ENCODE results near the gene MGAT5.

MGAT5 gene

DNA sequence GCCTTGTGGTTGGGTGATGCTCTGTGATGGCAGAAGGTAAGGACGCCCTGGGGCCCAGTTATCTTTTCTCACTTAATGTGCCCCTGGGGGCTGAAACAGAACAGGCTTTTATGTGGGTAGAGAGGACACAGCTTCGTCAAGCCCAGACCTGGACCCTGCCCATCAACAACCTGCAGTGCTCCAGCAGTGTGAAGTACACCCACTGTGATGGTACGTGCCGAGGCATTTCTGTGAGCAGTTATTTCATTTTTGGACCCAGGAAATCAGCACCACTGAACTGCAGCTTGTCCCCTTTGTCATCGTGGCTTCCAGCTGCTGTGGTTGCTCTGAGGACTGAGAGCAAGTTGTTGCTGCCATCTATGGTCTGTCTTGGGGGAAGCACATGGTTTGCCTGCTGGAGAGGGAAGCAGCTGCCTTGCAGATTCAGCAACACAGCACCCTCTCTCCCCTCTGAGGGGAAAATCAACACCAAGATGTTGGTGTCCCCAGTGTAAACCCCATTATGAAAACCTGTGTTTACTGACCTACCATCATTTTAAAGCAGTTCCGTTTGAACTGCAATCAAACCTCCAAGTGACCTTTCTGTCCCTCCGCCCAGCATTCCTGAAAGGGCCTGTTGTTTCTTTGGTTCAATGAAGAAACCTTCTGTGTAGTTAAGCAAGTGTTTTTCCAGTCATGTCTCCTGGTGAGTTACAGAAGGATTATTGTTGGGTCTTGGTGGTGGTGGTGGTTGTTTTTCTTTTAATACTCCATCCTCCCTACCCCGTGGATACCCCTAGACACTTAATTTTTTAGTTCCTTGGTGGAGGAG lies 158.2 kb downstream of the MGAT5 start:
- H3K9me3 Mint-ChIP-seq = no peaks in the 10 kb centered on the region
- TF ChIP-seq, protein P1, sequence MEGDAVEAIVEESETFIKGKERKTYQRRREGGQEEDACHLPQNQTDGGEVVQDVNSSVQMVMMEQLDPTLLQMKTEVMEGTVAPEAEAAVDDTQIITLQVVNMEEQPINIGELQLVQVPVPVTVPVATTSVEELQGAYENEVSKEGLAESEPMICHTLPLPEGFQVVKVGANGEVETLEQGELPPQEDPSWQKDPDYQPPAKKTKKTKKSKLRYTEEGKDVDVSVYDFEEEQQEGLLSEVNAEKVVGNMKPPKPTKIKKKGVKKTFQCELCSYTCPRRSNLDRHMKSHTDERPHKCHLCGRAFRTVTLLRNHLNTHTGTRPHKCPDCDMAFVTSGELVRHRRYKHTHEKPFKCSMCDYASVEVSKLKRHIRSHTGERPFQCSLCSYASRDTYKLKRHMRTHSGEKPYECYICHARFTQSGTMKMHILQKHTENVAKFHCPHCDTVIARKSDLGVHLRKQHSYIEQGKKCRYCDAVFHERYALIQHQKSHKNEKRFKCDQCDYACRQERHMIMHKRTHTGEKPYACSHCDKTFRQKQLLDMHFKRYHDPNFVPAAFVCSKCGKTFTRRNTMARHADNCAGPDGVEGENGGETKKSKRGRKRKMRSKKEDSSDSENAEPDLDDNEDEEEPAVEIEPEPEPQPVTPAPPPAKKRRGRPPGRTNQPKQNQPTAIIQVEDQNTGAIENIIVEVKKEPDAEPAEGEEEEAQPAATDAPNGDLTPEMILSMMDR (IDR thresholded peaks at IDR 0.05) = peak; percentile 56
- DNase-seq = peak; percentile 57
- peak overlapping the region; percentile 47 for H3K27ac Mint-ChIP-seq
- no peak overlapping the region for H3K4me3 Mint-ChIP-seq
- H3K36me3 Mint-ChIP-seq (ENCODE audit: low read depth) = no peaks in the 10 kb centered on the region
- H3K4me1 Mint-ChIP-seq = peaks cover 31% of the 10 kb centered on the region
- peaks cover 3% of the 10 kb centered on the region for H3K27me3 Mint-ChIP-seq (ENCODE audit: low read depth, poor library complexity)

DNA sequence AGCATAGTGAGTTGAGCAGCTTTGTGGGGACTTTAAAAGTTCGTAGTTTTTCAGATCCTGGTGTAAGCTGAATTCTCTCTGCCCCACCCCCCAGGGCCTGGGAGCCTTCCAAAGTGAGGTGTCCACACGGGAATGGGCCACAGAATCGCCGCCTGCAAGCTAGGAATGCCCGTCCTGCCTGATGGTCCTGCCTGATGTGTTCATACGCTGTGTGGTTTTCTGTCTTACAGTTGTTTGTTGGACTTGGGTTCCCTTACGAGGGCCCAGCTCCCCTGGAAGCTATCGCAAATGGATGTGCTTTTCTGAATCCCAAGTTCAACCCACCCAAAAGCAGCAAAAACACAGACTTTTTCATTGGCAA lies 158.7 kb downstream of the MGAT5 start:
- Mint-ChIP-seq H3K4me1 (peaks cover 31% of the 10 kb centered on the region), H3K27me3 (ENCODE audit: low read depth, poor library complexity) (peaks cover 3% of the 10 kb centered on the region), H3K4me3 (no peak overlapping the region), H3K27ac (no peak overlapping the region), H3K36me3 (ENCODE audit: low read depth) (no peaks in the 10 kb centered on the region), H3K9me3 (no peaks in the 10 kb centered on the region)
- no peak for DNase-seq
- TF ChIP-seq, protein P1 (IDR thresholded peaks at IDR 0.05) = no peak

DNA sequence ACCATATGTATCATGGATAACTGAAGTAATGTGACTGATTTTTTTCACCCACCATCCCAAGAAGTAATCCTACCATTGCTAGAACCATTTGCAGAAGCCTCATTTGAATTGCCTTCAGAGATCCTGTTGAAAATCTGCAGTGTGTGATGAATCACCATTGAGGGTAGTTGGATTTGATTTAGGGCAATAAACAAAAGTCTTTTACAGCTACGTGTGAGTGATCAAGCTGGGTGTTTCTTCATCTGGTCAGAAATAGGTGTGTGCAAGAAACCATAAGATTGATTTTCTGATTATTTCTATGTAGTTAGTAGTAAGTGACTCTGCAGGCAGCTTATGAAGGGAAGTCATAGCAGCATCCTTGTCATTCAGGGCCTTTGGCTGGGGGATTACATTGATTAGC lies 159.6 kb downstream of the MGAT5 start:
- peaks cover 5% of the 10 kb centered on the region for H3K27me3 Mint-ChIP-seq (ENCODE audit: low read depth, poor library complexity)
- TF ChIP-seq, protein P1 (IDR thresholded peaks at IDR 0.05) = no peak
- DNase-seq = no peak
- H3K27ac Mint-ChIP-seq = no peak overlapping the region
- H3K9me3 Mint-ChIP-seq = no peaks in the 10 kb centered on the region
- H3K4me3 Mint-ChIP-seq = no peak overlapping the region
- no peaks in the 10 kb centered on the region for H3K36me3 Mint-ChIP-seq (ENCODE audit: low read depth)
- peaks cover 31% of the 10 kb centered on the region for H3K4me1 Mint-ChIP-seq

DNA sequence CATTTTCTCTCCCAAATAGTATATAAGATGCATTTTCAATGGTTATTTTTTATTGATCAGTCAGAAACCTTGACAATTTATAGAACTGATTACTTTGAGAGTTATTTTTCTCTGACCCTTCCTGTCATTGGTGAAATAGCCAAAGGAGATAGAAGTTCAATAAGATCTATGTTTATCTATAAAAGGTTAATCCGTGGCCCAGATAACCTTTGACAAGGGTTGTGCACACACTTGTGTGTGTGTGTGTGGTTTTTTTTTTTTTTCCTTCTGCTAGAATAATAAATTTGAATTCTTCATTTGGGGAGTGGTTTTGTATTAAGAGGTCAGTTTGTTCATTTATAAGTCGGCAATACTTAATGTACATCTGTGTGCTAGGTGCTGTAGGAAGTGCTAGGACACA lies 160.0 kb downstream of the MGAT5 start:
- TF ChIP-seq, protein P1 (IDR thresholded peaks at IDR 0.05) = no peak
- peaks cover 6% of the 10 kb centered on the region for H3K27me3 Mint-ChIP-seq (ENCODE audit: low read depth, poor library complexity)
- DNase-seq = no peak
- no peaks in the 10 kb centered on the region for H3K9me3 Mint-ChIP-seq
- H3K36me3 Mint-ChIP-seq (ENCODE audit: low read depth) = no peaks in the 10 kb centered on the region
- no peak overlapping the region for H3K4me3 Mint-ChIP-seq
- no peak overlapping the region for H3K27ac Mint-ChIP-seq
- H3K4me1 Mint-ChIP-seq = peaks cover 31% of the 10 kb centered on the region

DNA sequence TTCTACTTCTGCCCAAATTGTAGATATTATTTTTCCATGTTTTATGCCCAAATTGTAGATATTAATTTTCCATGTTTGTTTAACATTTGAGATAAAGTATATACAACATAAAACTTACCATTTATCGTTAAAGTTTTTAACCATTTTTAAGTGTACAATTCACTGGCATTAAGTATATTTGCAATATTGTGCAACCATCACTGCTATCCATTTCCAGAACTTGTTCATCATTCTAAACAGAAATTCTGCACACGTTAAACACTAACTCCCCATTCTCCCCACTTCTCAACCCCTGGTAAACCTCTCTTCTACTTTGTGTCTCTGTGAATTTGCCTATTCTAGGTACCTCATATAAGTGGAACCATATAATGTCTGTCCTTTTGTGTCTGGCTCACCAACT lies 162.1 kb downstream of the MGAT5 start:
- TF ChIP-seq, protein P1 (IDR thresholded peaks at IDR 0.05) = no peak
- Mint-ChIP-seq H3K27ac (no peak overlapping the region), H3K4me1 (peaks cover 29% of the 10 kb centered on the region), H3K9me3 (no peaks in the 10 kb centered on the region), H3K4me3 (no peak overlapping the region), H3K36me3 (ENCODE audit: low read depth) (no peaks in the 10 kb centered on the region), H3K27me3 (ENCODE audit: low read depth, poor library complexity) (peaks cover 6% of the 10 kb centered on the region)
- DNase-seq = no peak

DNA sequence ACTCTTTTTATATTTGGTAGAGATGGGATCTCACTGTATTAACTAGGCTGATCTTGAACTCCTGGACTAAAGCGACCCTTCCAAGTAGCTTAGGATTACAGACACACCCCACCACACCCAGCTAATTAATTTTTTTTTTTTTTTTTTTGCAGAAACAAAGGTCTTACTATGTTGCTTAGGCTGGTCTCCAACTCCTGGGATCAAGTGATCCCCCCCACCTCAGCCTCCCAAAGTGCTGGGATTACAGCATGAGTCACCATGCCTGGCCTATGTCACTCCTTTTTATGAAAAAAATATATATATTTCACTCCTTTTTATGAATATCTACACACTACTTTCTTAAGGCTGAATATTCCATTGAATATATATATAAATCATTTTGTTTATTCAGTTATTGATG lies 162.8 kb downstream of the MGAT5 start:
- Mint-ChIP-seq H3K27ac (no peak overlapping the region), H3K4me1 (peaks cover 23% of the 10 kb centered on the region), H3K4me3 (no peak overlapping the region), H3K27me3 (ENCODE audit: low read depth, poor library complexity) (peaks cover 6% of the 10 kb centered on the region), H3K36me3 (ENCODE audit: low read depth) (no peaks in the 10 kb centered on the region), H3K9me3 (no peaks in the 10 kb centered on the region)
- DNase-seq = no peak
- TF ChIP-seq, protein P1 (IDR thresholded peaks at IDR 0.05) = no peak

All from nephron progenitor cell (in vitro differentiated cells).